Activated CD4-positive, alpha-beta T cell treated with anti-CD3 and anti-CD28 coated beads, Interleukin-2, amount 10 ng/mL, durations not matched to agents 7 days and 5 days (primary cell): ENCODE results near the gene VAMP5. TPM values are rescaled to one million over a fixed set of nuclear protein-coding genes. Genes with fewer than 3 reads are reported as not detected.
"Not testable (repeated sequence)": the region's sequence is repeated elsewhere in the genome, so short reads cannot be mapped to it uniquely, and the experiment has no call there.

Experiments used
- CTCF ChIA-PET: fragments of 350-600 bp; sonication (Branson Sonifier 250); formaldehyde crosslinking; loops from one replicate; lab custom pipeline; 2021; ENCODE audit warnings: antibody characterized with exemption; lab: Charles Lee
- POLR2A ChIA-PET: fragments of 350-600 bp; sonication (Branson Sonifier 250); formaldehyde crosslinking; loops from one replicate; lab custom pipeline; 2021; ENCODE audit warnings: antibody characterized with exemption; lab: Charles Lee
- DNase-seq: peaks from one replicate; pipeline ENCODE4 v3.0.0-alpha.2; 2020
- H3K27ac Mint-ChIP-seq: one replicate; pipeline ENCODE4 v1.8.0; 2021; ENCODE audit warnings: mild to moderate bottlenecking, moderate library complexity, mixed read lengths
- H3K27me3 Mint-ChIP-seq: one replicate; pipeline ENCODE4 v1.8.0; 2021; ENCODE audit warnings: mixed read lengths
- H3K36me3 Mint-ChIP-seq: one replicate; pipeline ENCODE4 v1.8.0; 2021; ENCODE audit warnings: low read depth, mixed read lengths
- H3K4me1 Mint-ChIP-seq: one replicate; pipeline ENCODE4 v1.8.0; 2021; ENCODE audit warnings: mixed read lengths
- H3K4me3 Mint-ChIP-seq: one replicate; pipeline ENCODE4 v1.8.0; 2021; ENCODE audit warnings: mild to moderate bottlenecking, moderate library complexity, mixed read lengths
- H3K9me3 Mint-ChIP-seq: one replicate; pipeline ENCODE4 v1.8.0; 2021; ENCODE audit warnings: mixed read lengths
- total RNA-seq, 2 experiments: library from RNA; stranded (reverse); gene quantifications; one replicate each; pipeline ENCODE4 v1.2.3, GENCODE V29; 2021

The VAMP5 gene
- total RNA-seq, 2 experiments from 2014 or later = 61.5 to 67.4 TPM

DNA sequence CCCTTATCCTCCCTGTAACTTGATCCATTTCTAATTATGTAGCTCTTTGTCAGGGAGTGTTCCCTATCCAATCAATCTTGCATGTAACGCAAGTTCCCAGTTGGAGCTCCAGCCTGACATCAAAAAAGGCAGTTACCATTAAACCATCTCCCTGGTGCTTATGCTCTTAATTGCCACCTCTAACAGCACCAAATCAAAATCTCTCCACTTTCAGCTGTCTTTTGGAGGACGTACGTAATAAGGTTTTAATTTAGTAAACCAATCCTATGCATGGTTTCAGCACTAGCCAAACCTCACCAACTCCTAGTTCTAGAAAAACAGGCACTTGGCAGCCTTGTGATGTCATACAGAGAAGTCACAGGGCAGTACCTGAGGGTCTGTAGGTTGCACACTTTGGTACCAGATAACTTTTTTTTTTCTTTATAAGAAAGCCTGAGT, 40.0 kb upstream of the VAMP5 start:
- H3K4me1 Mint-ChIP-seq = peaks cover 39% of the 10 kb centered on the region
- peaks cover 78% of the 10 kb centered on the region for H3K36me3 Mint-ChIP-seq
- not testable (repeated sequence) for H3K27me3 Mint-ChIP-seq, H3K27ac Mint-ChIP-seq, H3K4me3 Mint-ChIP-seq, DNase-seq, H3K9me3 Mint-ChIP-seq
- CTCF ChIA-PET = interaction anchor here (0.7 to 2.4 kb wide), 6 partner anchors 101 to 153 kb away, joined by 3 to 5 read pairs (median 3); no protein-coding TSS in a partner anchor
- POLR2A ChIA-PET = interaction anchor here (0.6 kb wide), 1 partner anchor 39 kb away, joined by 4 read pairs; no protein-coding TSS in a partner anchor

DNA sequence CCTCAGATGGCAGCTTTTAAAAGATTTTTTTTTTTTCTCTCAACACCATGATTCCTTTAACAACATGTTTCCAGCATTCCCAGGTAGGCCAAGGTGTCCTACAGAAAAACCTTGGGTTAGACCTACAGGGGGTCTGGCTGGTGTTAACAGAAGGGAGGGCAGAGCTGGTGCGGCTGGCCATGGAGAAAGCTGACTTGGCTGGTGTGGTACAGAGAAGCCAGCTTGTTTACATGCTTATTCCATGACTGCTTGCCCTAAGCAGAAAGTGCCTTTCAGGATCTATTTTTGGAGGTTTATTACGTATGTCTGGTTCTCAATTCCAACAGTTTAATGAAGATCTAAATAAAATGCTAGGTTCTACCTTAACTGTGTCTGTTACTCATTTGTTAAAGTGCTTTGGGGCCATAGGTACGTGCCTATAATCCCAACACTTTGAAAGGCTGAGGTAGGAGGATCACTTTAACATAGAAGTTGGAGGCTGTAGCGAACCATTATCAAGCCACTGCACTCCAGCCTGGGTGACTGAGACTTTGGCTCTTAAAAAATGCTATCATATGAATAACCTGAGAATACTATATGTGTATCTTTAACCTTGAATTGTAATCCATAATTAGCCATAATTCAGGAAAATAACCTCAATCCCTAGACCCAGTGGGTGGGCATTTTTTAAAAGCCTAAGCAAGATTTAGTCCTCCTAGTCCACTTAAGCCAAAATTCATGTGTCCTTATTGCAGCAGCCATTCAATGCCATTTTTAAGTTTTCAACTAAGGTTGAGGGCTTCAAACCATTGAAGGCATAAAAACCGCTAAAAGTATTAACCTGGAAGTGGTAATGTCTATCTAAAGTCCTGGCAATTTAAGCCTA, 39.1 kb upstream of the VAMP5 start:
- peaks cover 76% of the 10 kb centered on the region for H3K36me3 Mint-ChIP-seq
- not testable (repeated sequence) for H3K9me3 Mint-ChIP-seq, H3K27me3 Mint-ChIP-seq, DNase-seq, H3K27ac Mint-ChIP-seq, H3K4me3 Mint-ChIP-seq
- CTCF ChIA-PET = interaction anchor here (0.8 to 2.4 kb wide), 8 partner anchors 41 to 190 kb away, joined by 3 to 5 read pairs (median 3); no protein-coding TSS in a partner anchor
- peaks cover 39% of the 10 kb centered on the region for H3K4me1 Mint-ChIP-seq
- POLR2A ChIA-PET = interaction anchor here (0.6 to 1.1 kb wide), 2 partner anchors 11 to 491 kb away, joined by 4 read pairs; no protein-coding TSS in a partner anchor

GRCh38 chr2:85545780-85546240, 38.4 kb upstream of the VAMP5 start:
- no peak for DNase-seq
- Mint-ChIP-seq H3K9me3 (no peaks in the 10 kb centered on the region), H3K36me3 (peaks cover 72% of the 10 kb centered on the region), H3K4me3 (no peak overlapping the region), H3K27me3 (no peaks in the 10 kb centered on the region), H3K27ac (no peak overlapping the region), H3K4me1 (peaks cover 33% of the 10 kb centered on the region)
- ChIA-PET CTCF (interaction anchor here (0.8 to 2.4 kb wide), 5 partner anchors 41 to 191 kb away, joined by 3 to 5 read pairs (median 4); no protein-coding TSS in a partner anchor), POLR2A (interaction anchor here (0.6 to 1.1 kb wide), 3 partner anchors 11 to 923 kb away, joined by 3 to 4 read pairs (median 4); no protein-coding TSS in a partner anchor)

GRCh38 chr2:85547089-85547858, 37.0 kb upstream of the VAMP5 start:
- peaks cover 72% of the 10 kb centered on the region for H3K36me3 Mint-ChIP-seq
- H3K9me3 Mint-ChIP-seq = no peaks in the 10 kb centered on the region
- CTCF ChIA-PET = interaction anchor here (0.9 to 5.2 kb wide), 3 partner anchors 15 to 156 kb away, joined by 3 to 44 read pairs (median 3); partner anchors contain the start of gene GGCX

GRCh38 chr2:85547859-85548607, 36.2 kb upstream of the VAMP5 start:
- Mint-ChIP-seq H3K4me1 (peaks cover 17% of the 10 kb centered on the region), H3K9me3 (no peaks in the 10 kb centered on the region), H3K4me3 (no peak overlapping the region), H3K27ac (peak overlapping the region; percentile 65), H3K27me3 (no peaks in the 10 kb centered on the region), H3K36me3 (peaks cover 66% of the 10 kb centered on the region)
- no peak for DNase-seq
- POLR2A ChIA-PET = interaction anchor here (0.6 to 0.7 kb wide), 2 partner anchors 64 to 140 kb away, joined by 3 to 5 read pairs; no protein-coding TSS in a partner anchor
- CTCF ChIA-PET = interaction anchor here (0.8 to 6.7 kb wide), 7 partner anchors 7 to 157 kb away, joined by 3 to 65 read pairs (median 3); partner anchors contain the start of genes C2orf68, GGCX, MAT2A and SH2D6

More at GRCh38 chr2:85547089-85547858, 37.0 kb upstream of the VAMP5 start:
- H3K4me1 Mint-ChIP-seq = peaks cover 23% of the 10 kb centered on the region
- DNase-seq = no peak
- no peak overlapping the region for H3K4me3 Mint-ChIP-seq
- H3K27ac Mint-ChIP-seq = no peak overlapping the region
- POLR2A ChIA-PET = no interaction called here
- H3K27me3 Mint-ChIP-seq = no peaks in the 10 kb centered on the region

GRCh38 chr2:85548608-85548900, 35.7 kb upstream of the VAMP5 start:
- DNase-seq = no peak
- Mint-ChIP-seq H3K4me1 (peaks cover 13% of the 10 kb centered on the region), H3K27ac (peak overlapping the region; percentile 57), H3K4me3 (no peak overlapping the region), H3K27me3 (no peaks in the 10 kb centered on the region), H3K36me3 (peaks cover 61% of the 10 kb centered on the region), H3K9me3 (no peaks in the 10 kb centered on the region)
- ChIA-PET CTCF (interaction anchor here (0.8 to 6.7 kb wide), 7 partner anchors 8 to 157 kb away, joined by 3 to 65 read pairs (median 5); partner anchors contain the start of genes C2orf68, GGCX, MAT2A and SH2D6), POLR2A (interaction anchor here (0.6 to 0.7 kb wide), 2 partner anchors 64 to 140 kb away, joined by 3 to 5 read pairs; no protein-coding TSS in a partner anchor)

GRCh38 chr2:85549095-85549494, 35.1 kb upstream of the VAMP5 start:
- Mint-ChIP-seq H3K4me3 (no peak overlapping the region), H3K36me3 (peaks cover 56% of the 10 kb centered on the region), H3K27me3 (no peaks in the 10 kb centered on the region), H3K4me1 (peaks cover 9% of the 10 kb centered on the region), H3K27ac (peak overlapping the region; percentile 57), H3K9me3 (no peaks in the 10 kb centered on the region)
- POLR2A ChIA-PET = no interaction called here
- CTCF ChIA-PET = interaction anchor here (0.7 to 6.7 kb wide), 8 partner anchors 8 to 157 kb away, joined by 3 to 65 read pairs (median 4); partner anchors contain the start of genes C2orf68, GGCX, MAT2A and SH2D6
- DNase-seq = no peak

GRCh38 chr2:85549826-85550225, 34.4 kb upstream of the VAMP5 start:
- Mint-ChIP-seq H3K9me3 (no peaks in the 10 kb centered on the region), H3K27ac (peak overlapping the region; percentile 19), H3K36me3 (peaks cover 55% of the 10 kb centered on the region), H3K27me3 (no peaks in the 10 kb centered on the region), H3K4me3 (no peak overlapping the region), H3K4me1 (peaks cover 5% of the 10 kb centered on the region)
- ChIA-PET CTCF (interaction anchor here (0.6 to 6.7 kb wide), 8 partner anchors 9 to 590 kb away, joined by 3 to 65 read pairs (median 12); partner anchors contain the start of genes GGCX, MAT2A and SH2D6), POLR2A (interaction anchor here (0.8 to 1.1 kb wide), 3 partner anchors 11 to 223 kb away, joined by 4 to 8 read pairs (median 7); partner anchors contain the start of genes MAT2A and TGOLN2)
- no peak for DNase-seq

DNA sequence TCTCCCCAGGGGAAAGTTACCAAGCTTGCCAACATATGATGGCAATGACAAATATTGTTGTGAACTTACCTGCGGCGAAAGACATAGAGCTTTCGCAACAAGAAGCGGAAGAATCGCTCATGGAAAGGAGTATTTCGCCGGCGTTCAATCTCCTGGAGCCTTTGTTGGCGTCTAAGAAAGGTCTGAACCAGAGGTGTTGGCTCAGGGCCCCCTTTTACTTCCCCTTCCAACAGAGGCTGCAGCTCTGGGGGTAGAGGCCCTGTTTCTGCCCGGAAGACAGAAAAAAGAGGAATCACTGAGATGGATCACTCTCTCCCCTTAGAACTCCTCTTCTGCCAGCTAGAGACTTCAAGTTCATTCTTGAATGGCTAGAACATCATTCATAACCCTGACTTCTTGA, 33.7 kb upstream of the VAMP5 start:
- H3K27ac Mint-ChIP-seq = no peak overlapping the region
- H3K4me1 Mint-ChIP-seq = peaks cover 5% of the 10 kb centered on the region
- H3K27me3 Mint-ChIP-seq = no peaks in the 10 kb centered on the region
- ChIA-PET CTCF (interaction anchor here (1.3 to 6.7 kb wide), 7 partner anchors 10 to 160 kb away, joined by 4 to 65 read pairs (median 21); partner anchors contain the start of genes GGCX, MAT2A and SH2D6), POLR2A (interaction anchor here (0.9 to 1.1 kb wide), 2 partner anchors 10 to 223 kb away, joined by 7 to 8 read pairs; partner anchors contain the start of gene TGOLN2)
- peaks cover 51% of the 10 kb centered on the region for H3K36me3 Mint-ChIP-seq
- no peak for DNase-seq
- H3K9me3 Mint-ChIP-seq = no peaks in the 10 kb centered on the region
- H3K4me3 Mint-ChIP-seq = no peak overlapping the region

DNA sequence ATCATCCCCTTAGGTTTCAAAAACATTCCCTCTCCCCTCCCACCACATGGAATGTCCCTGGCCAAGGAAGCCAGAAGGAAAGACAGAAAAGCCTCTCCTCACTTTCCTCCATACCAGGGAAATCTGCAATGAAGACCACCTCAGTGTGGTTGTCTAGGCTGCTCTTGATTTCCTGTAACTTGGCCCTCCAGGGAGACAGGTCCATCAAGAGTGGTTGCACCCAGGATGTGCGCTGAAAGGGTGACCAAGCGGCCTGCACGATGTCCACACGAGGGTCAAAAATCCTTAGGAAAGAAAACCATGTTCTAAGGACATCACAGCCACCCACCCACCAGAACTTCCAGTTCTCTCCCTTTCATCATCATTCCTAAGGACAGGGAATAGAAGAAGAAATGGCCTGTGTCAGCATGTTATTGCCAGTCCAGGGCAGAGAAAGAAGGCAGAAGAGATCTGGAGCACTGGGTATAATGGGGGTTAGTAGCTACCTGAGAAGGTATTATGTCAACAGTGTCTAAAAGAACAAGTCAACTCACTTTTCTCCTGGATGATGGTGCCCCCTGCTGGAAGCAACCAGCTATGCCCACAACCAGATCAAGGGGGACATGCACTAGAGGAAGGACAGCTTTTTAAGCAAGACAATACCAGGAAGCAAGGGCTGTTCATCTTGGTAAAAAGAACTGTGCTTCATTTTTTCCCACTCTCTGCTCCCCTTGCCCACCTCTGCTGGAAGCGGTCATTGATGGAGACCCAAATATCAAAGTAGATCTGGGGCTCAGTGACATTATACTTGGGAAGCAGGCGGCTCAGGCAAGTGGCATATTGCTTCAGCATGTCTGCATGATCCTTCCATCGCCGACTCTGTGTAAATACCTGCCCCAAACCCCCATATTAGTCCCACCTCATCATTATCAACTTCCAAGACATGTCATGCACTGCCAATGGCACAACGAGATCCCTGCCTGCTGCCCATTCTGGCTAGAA, 32.2 kb upstream of the VAMP5 start:
- peak; percentile 94 for DNase-seq
- ChIA-PET POLR2A (interaction anchor here (1.1 to 1.3 kb wide), 2 partner anchors 13 to 132 kb away, joined by 5 read pairs; partner anchors contain the start of gene MAT2A), CTCF (interaction anchor here (0.5 to 6.7 kb wide), 25 partner anchors 10 to 198 kb away, joined by 3 to 65 read pairs (median 4); partner anchors contain the start of genes C2orf68, ELMOD3, GGCX and MAT2A)
- Mint-ChIP-seq H3K36me3 (peaks cover 42% of the 10 kb centered on the region), H3K27ac (peak overlapping the region; percentile 31), H3K9me3 (no peaks in the 10 kb centered on the region), H3K4me1 (peaks cover 5% of the 10 kb centered on the region), H3K27me3 (no peaks in the 10 kb centered on the region), H3K4me3 (no peak overlapping the region)
